Peyer's patch (tissue), 4 donors: Measurements from ENCODE around the gene RBM39. TPM values are rescaled to one million over a fixed set of nuclear protein-coding genes. Genes with fewer than 3 reads are reported as not detected.

Experiments
- DNase-seq, 3 donors: peaks; one replicate each; pipeline ENCODE4 v3.0.0-alpha.2; 2017 to 2019
- H3K27ac ChIP-seq, 4 donors: fragments of 200-600 bp; sonication (generic); one replicate each; pipeline ENCODE4 v1.5.1; 2016 to 2019
- H3K27me3 ChIP-seq, 2 donors: fragments of 200-600 bp; sonication (generic); one replicate each; pipeline ENCODE4 v1.5.1; 2019
- H3K36me3 ChIP-seq, 3 donors: fragments of 200-600 bp; sonication (generic); one replicate each; pipeline ENCODE4 v1.5.1; 2016 to 2019
- H3K4me1 ChIP-seq, 4 donors: fragments of 200-600 bp; sonication (generic); one replicate each; pipeline ENCODE4 v1.5.1; 2016 to 2019
- H3K4me3 ChIP-seq, 4 donors: fragments of 200-600 bp; sonication (generic); 1 replicate in 3 of 4; 2 replicates in 1 of 4; pipeline ENCODE4 v1.5.1; 2016 to 2019; ENCODE audit warnings: mild to moderate bottlenecking in 1 of 4
- H3K9me3 ChIP-seq, 4 donors: fragments of 200-600 bp; sonication (generic); one replicate each; pipeline ENCODE4 v1.5.1; 2016 to 2019; ENCODE audit warnings: mild to moderate bottlenecking in 1 of 4
- CTCF ChIP-seq, 6 experiments: fragments of 450-650 bp in 4 of 6; fragments of 200-600 bp in 2 of 6; sonication (generic) in 1 of 6; IDR thresholded peaks; one replicate each; pipeline ENCODE4 v1.5.1; 2017 to 2019; ENCODE audit warnings: antibody characterized with exemption in 6 of 6, mild to moderate bottlenecking in 3 of 6, moderate library complexity in 1 of 6
- POLR2A ChIP-seq, 2 donors: fragments of 450-650 bp; IDR thresholded peaks; one replicate each; pipeline ENCODE4 v1.5.1; 2017; ENCODE audit warnings: antibody characterized with exemption in 2 of 2, mild to moderate bottlenecking in 2 of 2, moderate library complexity in 2 of 2
- total RNA-seq, 4 donors: library from RNA; depleted of rRNA; stranded (reverse); fragments of >200 nt; gene quantifications; one replicate each; pipeline ENCODE4 v1.1.0, GENCODE V29; 2016

The RBM39 gene
- total RNA-seq, 4 donors from 2014 or later = 347 to 1,133 (median 466) TPM

GRCh38 chr20:35735826-35736470 is 6.1 kb downstream of the RBM39 start:
- TF ChIP-seq CTCF (IDR thresholded peaks at IDR 0.05) (no peak), POLR2A (IDR thresholded peaks at IDR 0.05) (no peak)
- Histone ChIP-seq H3K27ac (no peak overlapping the region), H3K27me3 (no peaks in the 10 kb centered on the region), H3K9me3 (no peaks in the 10 kb centered on the region), H3K4me1 (peaks cover 0 to 72% (median 12%) of the 10 kb centered on the region in 4 donors), H3K4me3 (no peak overlapping the region), H3K36me3 (peaks cover 4 to 91% (median 6%) of the 10 kb centered on the region in 3 donors)
- DNase-seq = no peak

DNA sequence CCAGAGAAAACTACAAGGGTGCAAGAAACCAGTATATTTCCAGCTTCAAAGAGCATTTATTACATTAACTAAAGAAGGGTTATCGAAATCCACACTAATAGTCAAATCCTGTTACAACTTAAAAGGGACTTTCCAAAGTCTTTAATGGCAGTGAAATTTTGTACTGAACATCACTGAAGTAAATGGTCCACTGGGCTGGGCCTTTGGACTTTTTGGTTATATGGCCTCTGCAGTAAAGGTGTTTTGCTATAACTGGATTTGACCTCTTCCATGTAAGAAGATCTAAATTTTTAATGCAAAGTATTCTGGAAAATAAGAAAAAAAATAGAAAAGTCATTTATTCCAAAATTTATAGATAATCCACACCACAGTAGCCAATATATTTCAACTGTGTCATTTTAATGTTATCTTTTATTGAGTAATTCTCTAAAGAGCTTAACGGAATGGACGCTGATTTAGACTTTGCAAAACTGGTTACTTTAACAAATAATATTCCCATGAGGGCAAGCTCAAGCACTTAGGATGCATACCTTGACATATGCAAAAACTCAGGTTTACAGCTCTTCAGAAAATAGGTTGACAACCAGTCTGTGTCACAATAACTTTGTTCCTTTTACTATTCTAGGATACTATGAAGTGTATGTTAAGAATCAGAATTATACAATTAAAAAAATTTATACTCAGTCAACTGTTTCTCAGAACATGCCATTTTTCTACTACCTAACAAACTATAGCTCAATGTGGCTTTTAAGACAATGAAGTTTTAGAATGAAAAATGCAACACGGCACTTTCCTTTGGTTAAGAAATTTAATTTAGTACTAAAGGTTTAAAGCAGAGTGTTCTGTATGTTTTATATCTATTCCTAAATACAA is 7.0 kb downstream of the RBM39 start:
- DNase-seq = no peak
- Histone ChIP-seq H3K9me3 (no peaks in the 10 kb centered on the region), H3K36me3 (peaks cover 4 to 97% (median 8%) of the 10 kb centered on the region in 3 donors), H3K27ac (no peak overlapping the region), H3K27me3 (no peaks in the 10 kb centered on the region), H3K4me1 (peaks cover 0 to 76% (median 9%) of the 10 kb centered on the region in 4 donors), H3K4me3 (no peak overlapping the region)
- TF ChIP-seq CTCF (IDR thresholded peaks at IDR 0.05) = no peak
- TF ChIP-seq POLR2A (IDR thresholded peaks at IDR 0.05) = no peak

DNA sequence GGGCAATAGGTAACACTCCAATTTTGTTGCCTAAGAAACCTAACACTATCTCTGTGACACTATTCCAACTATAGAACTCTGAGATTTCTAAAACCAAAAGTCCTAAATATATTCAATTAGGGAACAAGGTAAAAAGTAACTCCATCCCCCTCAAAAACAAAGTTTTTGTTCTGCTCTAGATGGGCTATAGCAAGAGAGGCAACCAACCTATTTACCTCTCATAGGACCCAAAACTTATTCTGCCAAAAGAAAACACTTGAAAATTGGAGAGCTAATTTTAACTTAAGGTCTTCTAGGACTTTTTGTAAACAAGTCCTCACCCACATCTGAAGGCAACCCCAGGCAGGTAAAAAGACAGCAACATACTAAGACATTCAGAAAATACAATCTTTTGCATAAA is 7.7 kb downstream of the RBM39 start:
- Histone ChIP-seq H3K4me1 (peaks cover 0 to 76% (median 6%) of the 10 kb centered on the region in 4 donors), H3K36me3 (peaks cover 4 to 97% (median 8%) of the 10 kb centered on the region in 3 donors), H3K27me3 (no peaks in the 10 kb centered on the region), H3K9me3 (no peaks in the 10 kb centered on the region), H3K4me3 (no peak overlapping the region), H3K27ac (no peak overlapping the region)
- DNase-seq = no peak
- TF ChIP-seq POLR2A (IDR thresholded peaks at IDR 0.05) = no peak

DNA sequence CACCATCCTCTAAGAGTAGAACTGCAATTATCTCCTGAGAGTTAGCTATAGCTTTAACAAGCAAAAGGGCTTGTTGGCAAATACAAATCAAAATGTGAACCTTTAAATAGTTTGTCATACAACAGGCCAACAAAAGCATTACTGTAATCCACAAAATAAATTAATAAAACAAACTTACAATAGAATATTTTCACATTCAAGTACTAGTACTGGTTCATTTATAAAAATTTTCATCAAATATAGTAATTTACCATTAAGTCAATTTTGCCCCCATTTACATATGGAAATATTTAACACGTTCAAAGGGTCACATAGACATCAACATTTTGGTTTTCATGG is 9.4 kb downstream of the RBM39 start:
- no peak for TF ChIP-seq CTCF (IDR thresholded peaks at IDR 0.05)
- TF ChIP-seq POLR2A (IDR thresholded peaks at IDR 0.05) = no peak
- H3K27me3 ChIP-seq = no peaks in the 10 kb centered on the region
- H3K36me3 ChIP-seq = peaks cover 4 to 97% (median 8%) of the 10 kb centered on the region in 3 donors
- no peak for DNase-seq
- H3K4me1 ChIP-seq = peaks cover 0 to 66% (median 2%) of the 10 kb centered on the region in 4 donors
- H3K27ac ChIP-seq = no peak overlapping the region
- no peaks in the 10 kb centered on the region for H3K9me3 ChIP-seq
- H3K4me3 ChIP-seq = no peak overlapping the region

GRCh38 chr20:35731862-35732643 is 10.0 kb downstream of the RBM39 start:
- no peaks in the 10 kb centered on the region for H3K27me3 ChIP-seq
- H3K4me3 ChIP-seq = no peak overlapping the region
- peaks cover 0 to 64% (median 2%) of the 10 kb centered on the region in 4 donors for H3K4me1 ChIP-seq
- no peak for TF ChIP-seq POLR2A (IDR thresholded peaks at IDR 0.05)
- no peaks in the 10 kb centered on the region for H3K9me3 ChIP-seq
- DNase-seq = no peak
- peaks cover 4 to 97% (median 8%) of the 10 kb centered on the region in 3 donors for H3K36me3 ChIP-seq
- H3K27ac ChIP-seq = no peak overlapping the region

DNA sequence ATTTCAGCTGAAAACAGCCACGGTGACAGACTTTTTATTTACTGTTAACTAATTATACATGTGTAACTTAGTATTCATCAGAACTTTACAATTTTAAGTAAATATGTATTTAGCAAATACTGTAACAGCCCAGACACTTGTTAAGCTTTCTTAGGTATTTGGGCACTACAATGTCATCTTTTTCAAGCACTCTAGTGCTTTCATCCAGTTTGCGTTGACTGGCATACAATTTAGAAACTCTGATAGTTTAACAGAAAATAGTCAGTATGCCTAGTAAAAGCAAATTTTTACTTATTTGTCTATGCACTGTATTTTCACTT is 10.6 kb downstream of the RBM39 start:
- TF ChIP-seq POLR2A (IDR thresholded peaks at IDR 0.05) (no peak), CTCF (IDR thresholded peaks at IDR 0.05) (no peak)
- Histone ChIP-seq H3K27ac (no peak overlapping the region), H3K4me1 (peaks cover 0 to 58% (median 2%) of the 10 kb centered on the region in 4 donors), H3K4me3 (no peak overlapping the region), H3K9me3 (no peaks in the 10 kb centered on the region), H3K36me3 (peaks cover 2 to 97% (median 12%) of the 10 kb centered on the region in 3 donors), H3K27me3 (no peaks in the 10 kb centered on the region)
- no peak for DNase-seq
